ENCODE measurements around the gene GMCL2. TPM values are rescaled to one million over a fixed set of nuclear protein-coding genes. Genes with fewer than 3 reads are reported as not detected.
A peak's percentile ranks its signal among the peaks of the same experiment; 100 is the strongest.

The GMCL2 gene
- total RNA-seq, 1 experiment from 2014 or later = not detected

DNA sequence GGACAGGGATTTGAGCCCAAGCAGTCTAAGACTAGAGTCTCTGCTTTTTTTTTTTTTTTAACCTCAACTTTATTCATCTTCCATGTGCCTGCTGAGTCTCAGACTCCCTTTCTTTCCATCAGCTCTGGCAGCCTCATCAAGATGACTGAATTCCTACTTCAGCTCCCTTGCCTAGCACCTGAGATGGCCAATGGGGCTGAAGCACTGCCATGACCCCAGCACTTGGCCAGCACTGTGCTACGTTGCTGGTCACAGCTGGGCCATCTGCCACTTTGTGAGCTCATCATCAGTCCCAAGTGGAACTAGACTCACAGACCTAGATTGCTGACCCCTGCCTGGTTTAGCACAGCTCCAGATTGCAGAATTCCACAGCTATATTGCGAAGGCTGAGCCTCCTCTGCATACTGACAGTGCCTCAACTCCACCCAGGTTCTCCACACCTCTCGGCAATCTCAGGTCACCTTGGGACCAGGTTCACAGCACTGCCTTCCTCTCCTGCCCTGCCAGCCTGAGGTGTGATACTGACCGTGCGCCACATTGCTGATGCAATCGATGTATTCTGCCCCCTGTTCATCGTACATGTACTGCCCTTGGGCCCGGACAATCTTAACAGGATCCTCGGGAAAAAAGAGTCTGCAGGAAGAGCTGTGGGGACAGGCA, 43.8 kb upstream of the GMCL2 start:
- ChIA-PET RAD21 (ENCODE audit: low non-redundant PET in 1 of 2, low total read pairs in 2 of 2, uncharacterized antibody in 2 of 2, unreplicated experiment in 2 of 2) (no interaction called here), POLR2A (no interaction called here), CTCF (no interaction called here)
- no peaks in the 10 kb centered on the region for H3K9me2 ChIP-seq (ENCODE audit: insufficient read depth)
- no peaks in the 10 kb centered on the region for H4K20me1 ChIP-seq (ENCODE audit: insufficient read depth)
- peak overlapping the region; percentile 94 to 99 for H3K4me3 ChIP-seq (replicated peaks in 1 of 2; ENCODE audit: low read depth in 1 of 2, low read length in 2 of 2)
- no peak for TF ChIP-seq SRF (IDR thresholded peaks at IDR 0.05; ENCODE audit: low read depth)
- TF ChIP-seq RAD21 (IDR thresholded peaks at IDR 0.05; ENCODE audit: low read depth) = no peak
- TF ChIP-seq ZNF274 (IDR thresholded peaks at IDR 0.05; ENCODE audit: low read depth, low read length) = no peak
- TF ChIP-seq, protein P1, sequence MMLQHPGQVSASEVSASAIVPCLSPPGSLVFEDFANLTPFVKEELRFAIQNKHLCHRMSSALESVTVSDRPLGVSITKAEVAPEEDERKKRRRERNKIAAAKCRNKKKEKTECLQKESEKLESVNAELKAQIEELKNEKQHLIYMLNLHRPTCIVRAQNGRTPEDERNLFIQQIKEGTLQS (IDR thresholded peaks at IDR 0.05) = no peak
- TF ChIP-seq TCF7L2 (IDR thresholded peaks at IDR 0.05; ENCODE audit: borderline replicate concordance, extremely low read depth, insufficient read depth, insufficient read length) = no peak
- no peak for TF ChIP-seq EZH2 (IDR thresholded peaks at IDR 0.05)
- no peak for TF ChIP-seq POLR2A (IDR thresholded peaks at IDR 0.05; ENCODE audit: borderline replicate concordance, extremely low read depth, insufficient read depth, insufficient read length)
- TF ChIP-seq ZFX (IDR thresholded peaks at IDR 0.05) = no peak
- peak overlapping the region; percentile 98 for H3K9ac ChIP-seq (ENCODE audit: low read length)
- H3K27ac ChIP-seq (ENCODE audit: low read depth, low read length) = peak overlapping the region; percentile 95
- no peak overlapping the region for H2AFZ ChIP-seq (ENCODE audit: low read depth, low read length, poor library complexity, severe bottlenecking)
- H3K9me3 ChIP-seq (ENCODE audit: control insufficient read depth in 1 of 2, insufficient read depth in 1 of 2, low read depth in 1 of 2, low read length in 2 of 2) = no peaks in the 10 kb centered on the region
- intact Hi-C loops (cut with micrococcal nuclease) = no loop called here
- no TSS peak for BruUV-seq (replicated peaks)
- peak overlapping the region; percentile 93 for H3K4me2 ChIP-seq (ENCODE audit: low read length)
- H3K79me2 ChIP-seq (ENCODE audit: insufficient read depth, low read length) = peaks cover 30% of the 10 kb centered on the region
- DNase-seq (ENCODE audit: low read depth, low spot score) (no peak), ATAC-seq (no peak)
- H3K4me1 ChIP-seq (ENCODE audit: control insufficient read depth in 1 of 2, insufficient read depth in 2 of 2, low read length in 2 of 2) = peaks cover 13 to 31% of the 10 kb centered on the region in 2 experiments
- no peaks in the 10 kb centered on the region for H3K27me3 ChIP-seq (ENCODE audit: insufficient read depth, low read length)
- H3K36me3 ChIP-seq (ENCODE audit: control insufficient read depth in 1 of 2, insufficient read depth in 2 of 2, low read length in 2 of 2) = peaks cover 3 to 37% of the 10 kb centered on the region in 2 experiments; a peak in 3 of 4 replicates

DNA sequence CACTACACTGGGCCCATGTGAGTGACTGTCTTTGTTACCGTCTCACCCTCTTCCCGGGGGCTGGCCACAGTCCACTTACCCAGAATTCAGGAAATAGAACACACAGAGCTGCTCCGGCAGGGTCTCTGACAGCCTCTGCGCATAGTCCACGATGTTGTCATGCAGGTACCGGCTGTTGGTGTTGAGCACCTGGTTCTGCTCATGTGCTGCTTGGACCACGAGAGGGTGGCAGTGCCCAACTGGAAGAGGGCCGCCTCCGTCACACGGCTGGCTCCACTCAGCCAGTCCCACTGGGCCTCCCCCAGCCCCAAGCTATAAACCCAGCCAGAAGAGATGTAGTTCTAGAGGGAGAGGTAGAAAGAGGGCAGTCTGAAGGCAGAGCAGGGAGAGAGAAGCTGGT, 42.7 kb upstream of the GMCL2 start:
- ATAC-seq (no peak), DNase-seq (ENCODE audit: low read depth, low spot score) (no peak)
- Histone ChIP-seq H3K9me3 (ENCODE audit: control insufficient read depth in 1 of 2, insufficient read depth in 1 of 2, low read depth in 1 of 2, low read length in 2 of 2) (no peaks in the 10 kb centered on the region), H3K4me1 (ENCODE audit: control insufficient read depth in 1 of 2, insufficient read depth in 2 of 2, low read length in 2 of 2) (peaks cover 13 to 29% of the 10 kb centered on the region in 2 experiments), H3K4me3 (replicated peaks in 1 of 2; ENCODE audit: low read depth in 1 of 2, low read length in 2 of 2) (no peak overlapping the region), H3K27ac (ENCODE audit: low read depth, low read length) (no peak overlapping the region), H2AFZ (ENCODE audit: low read depth, low read length, poor library complexity, severe bottlenecking) (no peak overlapping the region), H3K9me2 (ENCODE audit: insufficient read depth) (no peaks in the 10 kb centered on the region), H3K79me2 (ENCODE audit: insufficient read depth, low read length) (peaks cover 30% of the 10 kb centered on the region), H3K4me2 (ENCODE audit: low read length) (no peak overlapping the region), H3K36me3 (ENCODE audit: control insufficient read depth in 1 of 2, insufficient read depth in 2 of 2, low read length in 2 of 2) (peaks cover 3 to 37% of the 10 kb centered on the region in 2 experiments; a peak in 3 of 4 replicates), H3K9ac (ENCODE audit: low read length) (no peak overlapping the region), H4K20me1 (ENCODE audit: insufficient read depth) (no peaks in the 10 kb centered on the region), H3K27me3 (ENCODE audit: insufficient read depth, low read length) (no peaks in the 10 kb centered on the region)
- BruUV-seq (replicated peaks) = no TSS peak
- intact Hi-C loops (cut with micrococcal nuclease) = no loop called here
- CTCF ChIA-PET = no interaction called here
- POLR2A ChIA-PET = no interaction called here
- RAD21 ChIA-PET (ENCODE audit: low non-redundant PET in 1 of 2, low total read pairs in 2 of 2, uncharacterized antibody in 2 of 2, unreplicated experiment in 2 of 2) = no interaction called here
- TF ChIP-seq SP1 (IDR thresholded peaks at IDR 0.05; ENCODE audit: low read depth) (no peak), EZH2phosphoT487 (IDR thresholded peaks at IDR 0.05; ENCODE audit: borderline replicate concordance) (no peak), EZH2 (IDR thresholded peaks at IDR 0.05) (no peak), FOSL1 (IDR thresholded peaks at IDR 0.05; ENCODE audit: low read depth) (no peak), CEBPB (IDR thresholded peaks at IDR 0.05; ENCODE audit: low read depth) (no peak), ZFX (IDR thresholded peaks at IDR 0.05) (no peak)
- TF ChIP-seq, protein P1 (IDR thresholded peaks at IDR 0.05) = no peak
- TF ChIP-seq, protein P2, sequence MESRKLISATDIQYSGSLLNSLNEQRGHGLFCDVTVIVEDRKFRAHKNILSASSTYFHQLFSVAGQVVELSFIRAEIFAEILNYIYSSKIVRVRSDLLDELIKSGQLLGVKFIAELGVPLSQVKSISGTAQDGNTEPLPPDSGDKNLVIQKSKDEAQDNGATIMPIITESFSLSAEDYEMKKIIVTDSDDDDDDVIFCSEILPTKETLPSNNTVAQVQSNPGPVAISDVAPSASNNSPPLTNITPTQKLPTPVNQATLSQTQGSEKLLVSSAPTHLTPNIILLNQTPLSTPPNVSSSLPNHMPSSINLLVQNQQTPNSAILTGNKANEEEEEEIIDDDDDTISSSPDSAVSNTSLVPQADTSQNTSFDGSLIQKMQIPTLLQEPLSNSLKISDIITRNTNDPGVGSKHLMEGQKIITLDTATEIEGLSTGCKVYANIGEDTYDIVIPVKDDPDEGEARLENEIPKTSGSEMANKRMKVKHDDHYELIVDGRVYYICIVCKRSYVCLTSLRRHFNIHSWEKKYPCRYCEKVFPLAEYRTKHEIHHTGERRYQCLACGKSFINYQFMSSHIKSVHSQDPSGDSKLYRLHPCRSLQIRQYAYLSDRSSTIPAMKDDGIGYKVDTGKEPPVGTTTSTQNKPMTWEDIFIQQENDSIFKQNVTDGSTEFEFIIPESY (IDR thresholded peaks at IDR 0.05; ENCODE audit: extremely low read depth, insufficient replicate concordance, low read length) = no peak
- TF ChIP-seq, protein P3, sequence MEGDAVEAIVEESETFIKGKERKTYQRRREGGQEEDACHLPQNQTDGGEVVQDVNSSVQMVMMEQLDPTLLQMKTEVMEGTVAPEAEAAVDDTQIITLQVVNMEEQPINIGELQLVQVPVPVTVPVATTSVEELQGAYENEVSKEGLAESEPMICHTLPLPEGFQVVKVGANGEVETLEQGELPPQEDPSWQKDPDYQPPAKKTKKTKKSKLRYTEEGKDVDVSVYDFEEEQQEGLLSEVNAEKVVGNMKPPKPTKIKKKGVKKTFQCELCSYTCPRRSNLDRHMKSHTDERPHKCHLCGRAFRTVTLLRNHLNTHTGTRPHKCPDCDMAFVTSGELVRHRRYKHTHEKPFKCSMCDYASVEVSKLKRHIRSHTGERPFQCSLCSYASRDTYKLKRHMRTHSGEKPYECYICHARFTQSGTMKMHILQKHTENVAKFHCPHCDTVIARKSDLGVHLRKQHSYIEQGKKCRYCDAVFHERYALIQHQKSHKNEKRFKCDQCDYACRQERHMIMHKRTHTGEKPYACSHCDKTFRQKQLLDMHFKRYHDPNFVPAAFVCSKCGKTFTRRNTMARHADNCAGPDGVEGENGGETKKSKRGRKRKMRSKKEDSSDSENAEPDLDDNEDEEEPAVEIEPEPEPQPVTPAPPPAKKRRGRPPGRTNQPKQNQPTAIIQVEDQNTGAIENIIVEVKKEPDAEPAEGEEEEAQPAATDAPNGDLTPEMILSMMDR (IDR thresholded peaks at IDR 0.05 in 2 of 3, conservative IDR thresholded peaks at IDR 0.05 in 1 of 3; ENCODE audit: borderline replicate concordance in 1 of 3, insufficient read depth in 1 of 3, low read depth in 2 of 3, low read length in 2 of 3) = no peak
